Raji (cell line): ENCODE measurements around the gene ANAPC2.

Source experiments
- POLR2A ChIP-seq: IDR thresholded peaks from 2 replicates; pipeline ENCODE4 v1.6.1; 2011; ENCODE audit warnings: low read depth, low read length, control low read depth; ENCODE audit not compliant: insufficient read depth

Gene ANAPC2

DNA sequence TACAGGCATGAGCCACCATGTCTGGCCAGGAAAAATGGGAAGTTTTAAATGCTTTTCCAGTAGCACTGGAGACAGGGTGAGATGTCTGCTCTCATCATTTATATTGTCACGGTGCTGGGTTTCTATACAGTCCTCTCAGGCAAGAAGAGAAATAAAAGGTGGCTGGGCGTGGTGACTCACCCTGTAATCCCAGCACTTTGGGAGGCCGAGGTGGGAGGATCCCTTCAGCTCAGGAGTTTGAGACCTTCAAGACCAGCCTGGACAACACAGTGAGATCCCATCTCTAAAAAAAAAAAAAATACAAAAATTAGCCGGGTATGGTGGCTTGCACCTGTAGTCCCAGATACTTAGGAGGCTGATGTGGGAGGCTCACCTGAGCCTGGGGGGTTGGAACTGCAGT is 54.2 kb downstream of the ANAPC2 start:
- no peak for TF ChIP-seq POLR2A

DNA sequence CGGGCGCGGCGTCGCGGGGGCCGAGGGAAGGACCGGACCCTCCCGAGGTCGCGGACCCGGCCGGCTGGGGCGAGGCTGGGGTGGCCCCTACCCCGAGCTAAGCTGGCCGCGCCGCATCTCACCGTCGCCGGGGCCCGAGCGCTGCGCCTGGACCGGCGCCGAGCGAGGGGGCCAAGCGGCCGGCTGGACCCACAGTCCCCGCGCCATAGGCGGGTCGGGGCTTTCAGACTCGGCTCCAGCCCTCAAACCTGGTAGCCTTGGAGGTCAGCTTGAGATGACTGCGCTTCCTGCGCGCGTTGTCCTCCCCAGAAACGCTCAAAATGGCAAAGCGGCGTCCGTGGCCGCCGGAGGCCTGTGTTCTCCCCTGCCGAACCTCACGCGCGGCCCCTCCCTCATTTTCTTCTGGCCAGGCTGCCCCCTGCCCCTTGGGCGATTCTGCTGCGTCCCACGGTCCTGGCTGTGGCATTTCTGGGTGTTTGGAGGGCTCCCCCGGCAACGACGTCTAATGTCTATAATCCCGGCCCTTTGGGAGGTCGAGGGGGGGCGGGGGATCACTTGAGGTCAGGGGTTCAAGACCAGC is 58.1 kb downstream of the ANAPC2 start:
- no peak for TF ChIP-seq POLR2A

DNA sequence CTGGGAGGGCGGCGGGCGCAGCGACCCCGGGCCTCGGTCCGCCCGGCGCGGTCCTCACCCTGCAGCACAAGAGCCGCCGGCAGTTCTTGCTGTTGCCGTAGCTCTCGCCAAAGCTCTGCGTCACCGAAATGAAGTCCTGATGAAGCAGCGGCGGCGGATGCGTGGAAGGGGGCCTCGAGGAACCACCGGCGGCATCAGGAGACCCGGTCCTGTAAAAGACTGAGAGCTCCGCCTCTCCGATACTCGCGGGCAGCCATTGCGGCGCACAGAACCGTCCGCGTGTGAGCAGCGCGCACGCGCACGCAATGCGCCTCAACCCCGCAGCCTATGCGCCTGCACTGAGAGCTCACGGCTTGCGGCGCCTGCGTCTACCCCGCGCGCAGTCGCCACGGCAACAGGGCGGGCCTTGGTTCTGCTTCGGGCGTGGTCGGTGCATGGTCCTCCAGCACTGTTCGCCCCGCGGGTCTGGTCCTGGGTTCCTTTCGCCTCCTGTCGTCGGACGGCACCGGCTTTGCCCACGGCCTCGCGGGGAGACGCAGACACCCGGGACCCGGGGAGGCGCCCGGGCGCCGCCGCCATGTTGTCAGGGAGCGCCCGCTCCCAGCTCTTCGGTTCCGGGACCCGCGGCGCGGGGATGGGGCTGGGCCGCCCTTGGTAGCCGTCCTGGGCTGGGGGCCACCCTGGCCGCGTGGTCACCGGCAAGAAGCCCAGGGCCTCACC is 58.7 kb downstream of the ANAPC2 start:
- peak; percentile 98 for TF ChIP-seq POLR2A

DNA sequence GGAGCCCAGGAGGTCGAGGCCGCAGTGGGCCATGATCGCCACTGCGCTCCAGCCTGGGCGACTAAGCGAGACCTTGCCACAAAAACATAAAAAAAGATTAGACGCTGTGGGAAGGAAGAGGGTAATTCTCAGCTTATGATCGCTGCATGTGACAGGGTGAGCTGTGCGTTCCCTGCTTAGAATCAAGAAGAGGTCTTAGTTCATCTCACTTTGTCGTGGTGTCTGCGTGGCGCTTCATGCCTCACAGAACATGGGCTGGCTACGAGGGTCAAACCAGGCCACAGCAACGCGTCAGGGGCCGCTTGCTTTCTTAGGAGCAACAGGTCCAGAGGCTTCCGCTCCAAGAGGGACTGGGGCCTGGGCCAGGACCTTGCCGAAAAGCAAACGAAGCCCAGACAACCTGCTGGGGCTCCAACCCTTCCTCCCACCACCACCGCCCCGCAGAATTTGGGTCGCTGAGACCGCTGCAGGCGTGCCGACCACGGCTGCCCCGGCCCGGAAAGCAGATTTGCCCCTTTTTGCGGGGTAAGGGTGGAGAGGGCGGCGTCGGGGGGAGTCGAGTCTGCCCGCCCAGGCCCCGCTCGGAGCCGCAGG is 59.4 kb downstream of the ANAPC2 start:
- TF ChIP-seq POLR2A, result no peak; the same call in 1 of the 2 replicates

DNA sequence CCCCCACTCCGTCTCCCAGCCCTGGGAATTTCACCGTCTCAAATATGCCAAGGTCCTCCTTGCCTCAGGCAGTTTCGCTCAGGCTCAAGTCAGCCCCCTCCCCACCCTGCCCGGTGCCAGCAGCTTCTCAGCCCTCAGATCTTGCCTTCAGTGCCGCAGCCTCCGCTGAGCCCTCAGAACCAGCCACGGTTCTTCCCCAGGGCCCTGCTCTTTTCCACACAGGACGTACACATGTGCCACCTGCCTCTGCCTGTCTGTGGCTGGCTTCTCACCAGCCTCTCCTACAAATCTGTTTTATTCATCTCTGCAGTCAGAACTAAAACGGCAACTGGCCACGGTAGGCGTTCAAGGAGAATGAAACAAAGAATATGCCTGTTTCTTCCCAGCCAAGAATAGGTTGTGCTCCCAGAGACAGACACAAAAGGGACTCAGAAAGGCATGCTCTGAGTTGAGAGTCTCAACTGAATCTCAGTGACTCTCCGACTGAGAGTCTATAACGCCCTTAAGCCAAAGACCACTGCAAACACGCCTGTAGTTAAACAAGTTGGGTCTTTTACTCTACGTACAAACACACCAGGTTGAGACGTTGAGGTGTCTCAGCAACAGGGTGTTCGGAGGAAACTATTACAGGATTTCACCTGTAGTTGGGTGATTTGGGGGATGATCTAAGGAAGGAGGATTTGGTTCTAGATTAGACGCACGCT is 60.0 kb downstream of the ANAPC2 start:
- no peak; the same call in 1 of the 2 replicates for TF ChIP-seq POLR2A

DNA sequence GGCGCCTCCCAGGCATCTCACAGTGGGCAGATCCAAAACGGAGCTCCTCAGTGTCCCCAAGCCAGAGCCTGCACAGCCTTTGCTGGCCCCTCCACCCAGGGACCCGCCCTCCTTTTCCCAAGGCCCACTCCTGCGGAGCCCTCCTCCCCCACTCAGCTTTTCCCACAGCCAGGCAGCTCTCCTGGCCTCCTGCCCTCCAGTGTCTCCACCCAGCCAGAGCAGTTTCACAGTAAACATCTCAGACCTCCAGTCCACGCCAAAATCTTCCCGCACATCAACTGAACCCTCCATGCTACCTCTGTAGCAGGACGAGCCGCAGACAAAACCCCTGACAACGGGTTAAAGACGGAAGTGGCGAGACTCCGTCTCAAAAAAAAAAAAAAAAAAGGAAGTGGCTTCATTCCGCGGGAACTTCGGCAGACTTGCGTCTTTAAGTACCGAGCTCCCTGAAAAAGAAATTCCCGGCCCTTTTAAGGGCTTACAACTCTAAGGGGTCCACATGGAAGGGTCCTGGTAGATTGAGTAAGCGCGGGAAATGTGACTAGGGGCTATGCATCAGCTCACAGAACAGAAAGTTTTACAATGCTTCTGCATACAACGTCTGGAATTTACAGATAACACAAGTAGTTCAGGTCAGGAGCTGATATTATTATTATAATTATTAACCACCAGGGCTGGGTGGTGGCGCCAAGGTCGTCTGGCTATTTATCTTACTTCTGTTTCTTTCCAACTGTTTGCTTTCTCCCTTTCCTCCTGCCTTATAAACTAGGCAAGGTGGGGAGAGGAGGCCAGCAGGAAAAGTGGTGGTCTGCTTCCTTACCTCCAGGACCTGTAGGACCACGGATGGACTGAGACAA is 60.8 kb downstream of the ANAPC2 start:
- peak; percentile 50 for TF ChIP-seq POLR2A

DNA sequence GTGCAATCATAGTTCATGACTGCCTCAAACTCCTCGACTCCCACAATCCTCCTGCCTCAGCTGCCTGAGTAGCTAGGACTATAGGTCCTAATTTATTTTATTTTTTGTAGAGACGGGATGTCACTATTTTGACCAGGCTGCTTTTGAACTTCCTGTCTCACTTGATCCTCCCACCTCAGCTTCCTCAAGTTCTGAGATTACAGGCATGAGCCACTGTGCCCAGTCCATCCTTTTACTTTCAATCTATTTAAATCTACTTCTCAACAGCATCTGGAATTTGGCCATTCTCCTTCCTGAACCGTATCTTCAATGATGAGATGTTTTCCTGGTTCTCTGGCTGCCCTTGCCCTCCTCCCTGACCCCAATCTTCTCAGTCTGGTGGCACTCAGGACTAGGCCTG is 61.6 kb downstream of the ANAPC2 start:
- no peak for TF ChIP-seq POLR2A
